ENCODE data around the gene DYSF.

The DYSF gene

DNA sequence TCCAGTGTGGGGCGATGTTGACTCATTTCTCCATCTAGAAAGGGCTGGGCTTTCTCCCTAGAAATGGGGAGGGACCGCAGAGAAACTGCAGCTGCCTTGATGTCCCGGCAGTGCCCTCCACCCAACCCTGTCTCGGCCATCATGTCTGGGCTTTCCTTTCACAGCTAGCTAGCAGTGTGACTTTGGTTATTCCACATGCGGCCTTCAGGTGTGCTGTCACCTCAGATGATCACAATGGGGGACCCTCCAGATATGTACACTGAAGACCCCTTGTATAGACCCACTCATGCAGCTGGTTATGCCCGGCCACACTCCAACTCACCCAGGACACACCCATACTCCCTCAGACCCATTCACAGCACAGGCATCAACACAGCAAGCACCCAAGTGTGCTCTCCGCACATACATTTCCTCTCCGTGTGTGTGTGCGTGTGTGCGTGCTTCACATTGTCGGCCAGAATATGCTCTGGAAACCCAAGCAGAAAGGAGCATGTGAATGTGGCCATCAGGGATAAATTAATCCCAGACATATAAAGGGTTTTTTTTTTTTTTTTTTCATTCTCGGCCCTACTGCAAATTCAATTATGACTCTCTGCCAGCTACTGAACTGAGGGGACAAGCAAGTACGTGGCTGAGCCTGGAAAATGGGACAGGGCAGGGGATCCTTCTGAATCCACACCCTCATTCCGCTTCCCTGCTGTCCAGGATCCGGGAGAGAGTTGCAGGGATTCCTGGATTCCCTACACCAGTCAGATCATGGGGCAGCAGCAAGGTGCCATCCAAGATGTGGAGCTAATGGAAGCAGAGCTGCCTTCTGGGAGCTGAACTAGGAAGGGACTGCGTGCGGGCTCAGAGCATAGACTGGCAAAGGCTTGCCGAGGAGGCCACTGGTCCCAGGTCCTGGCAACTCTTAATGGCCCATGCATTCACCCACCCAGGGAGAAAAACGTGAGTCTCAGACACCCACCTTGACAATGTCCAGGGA lies 240.2 kb downstream of the DYSF start:
- DNase-seq (ENCODE audit: low read depth), result no peak

GRCh38 chr2:71694501-71695234 lies 241.3 kb downstream of the DYSF start:
- no peak for DNase-seq (ENCODE audit: low read depth)

GRCh38 chr2:71695235-71696120 lies 242.1 kb downstream of the DYSF start:
- DNase-seq (ENCODE audit: low read depth), result no peak

DNA sequence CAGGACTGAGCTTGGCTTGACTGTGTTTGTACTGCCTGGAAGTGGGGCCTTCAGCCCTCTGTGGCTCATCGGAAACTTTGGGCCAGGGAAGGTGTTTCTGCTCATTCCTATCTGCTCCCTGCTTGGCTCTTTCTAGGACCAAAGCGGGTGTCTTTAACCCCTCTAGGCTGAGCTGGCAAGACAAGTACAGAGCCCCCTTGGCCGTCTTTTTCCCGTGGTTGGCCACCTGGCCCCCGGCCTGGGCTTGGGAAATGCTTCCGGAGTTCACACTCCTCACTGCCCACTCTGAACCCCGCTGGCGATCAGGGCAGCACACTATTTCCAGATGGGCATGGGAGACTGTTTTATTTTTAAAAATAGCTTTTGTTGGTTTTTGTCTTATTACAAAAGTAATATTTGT lies 243.0 kb downstream of the DYSF start:
- no peak for DNase-seq (ENCODE audit: low read depth)

DNA sequence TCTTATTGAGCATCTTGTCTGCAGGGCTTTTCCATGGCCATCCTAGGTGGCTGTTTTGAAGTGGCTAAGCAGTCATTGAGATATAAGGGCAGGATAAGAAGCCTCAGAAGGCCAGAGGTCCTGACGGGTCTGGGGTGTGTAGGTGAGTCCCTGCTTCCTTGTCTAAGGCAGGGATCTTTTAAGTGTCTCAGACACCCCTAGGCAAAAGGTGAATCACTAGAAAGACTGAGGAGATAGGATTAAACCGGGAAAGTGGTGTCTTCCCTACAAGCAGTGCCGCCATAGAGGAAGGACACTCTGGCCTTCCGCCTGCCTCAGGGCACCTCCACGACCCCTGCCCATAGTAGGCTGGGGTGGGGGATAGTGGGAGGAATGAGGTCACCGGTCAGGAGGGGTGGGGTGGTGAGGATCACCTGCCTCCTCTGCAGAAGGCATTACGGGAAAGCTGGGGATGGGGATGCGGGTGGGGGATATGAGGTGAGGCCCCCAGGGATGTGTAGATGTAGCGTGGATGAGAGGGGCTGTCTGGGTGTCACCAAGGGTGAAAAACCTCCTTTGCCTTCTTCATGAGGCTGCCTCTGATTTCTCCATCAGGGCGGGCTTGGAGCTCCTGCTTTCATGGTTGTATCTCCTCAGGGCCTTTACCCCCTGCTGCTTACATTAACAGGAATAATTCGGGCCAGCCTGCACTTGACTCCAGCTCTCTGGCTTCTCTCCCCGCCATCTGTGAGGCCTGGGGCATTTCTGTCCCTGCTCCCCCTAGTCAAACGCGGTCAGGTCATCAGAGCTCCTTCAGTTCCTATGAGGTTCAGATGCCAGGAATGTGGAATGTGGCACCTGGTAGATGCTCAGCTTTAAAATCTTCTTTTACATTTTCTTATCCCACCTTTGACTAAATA lies 244.0 kb downstream of the DYSF start:
- DNase-seq (ENCODE audit: low read depth), result no peak

DNA sequence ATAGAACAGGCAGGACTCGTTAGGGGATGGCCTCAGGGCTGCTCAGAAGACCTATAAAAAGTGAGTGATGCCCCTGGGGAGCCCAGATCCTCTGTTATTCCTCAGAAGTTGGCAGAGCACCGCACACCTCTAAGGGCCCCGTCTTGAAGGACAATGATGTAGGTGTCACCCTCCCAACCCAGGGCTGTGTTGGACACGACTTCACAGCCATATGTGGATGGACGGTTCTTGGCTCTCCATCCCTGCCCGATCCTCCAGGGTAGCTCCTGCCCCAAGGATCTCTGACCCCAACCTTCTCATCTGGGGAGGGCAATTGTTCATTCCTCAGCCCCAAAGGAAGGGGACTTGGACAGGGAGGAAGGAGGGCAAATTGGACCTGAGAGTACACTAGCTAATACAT lies 246.1 kb downstream of the DYSF start:
- no peak for DNase-seq (ENCODE audit: low read depth)

- DNase-seq (ENCODE audit: low read depth), result no peak
These were observed 246.8 kb downstream of the DYSF start for GRCh38 chr2:71700041-71700657.

- no peak for DNase-seq (ENCODE audit: low read depth)
These were observed 247.5 kb downstream of the DYSF start for GRCh38 chr2:71700658-71701397.

- no peak for DNase-seq (ENCODE audit: low read depth)
These were observed 249.0 kb downstream of the DYSF start for GRCh38 chr2:71702071-71702970.

- no peak for DNase-seq (ENCODE audit: low read depth)
These were observed 249.9 kb downstream of the DYSF start for GRCh38 chr2:71702971-71703898.

- DNase-seq (ENCODE audit: low read depth), result no peak
These were observed 250.8 kb downstream of the DYSF start for GRCh38 chr2:71704131-71704561.

DNA sequence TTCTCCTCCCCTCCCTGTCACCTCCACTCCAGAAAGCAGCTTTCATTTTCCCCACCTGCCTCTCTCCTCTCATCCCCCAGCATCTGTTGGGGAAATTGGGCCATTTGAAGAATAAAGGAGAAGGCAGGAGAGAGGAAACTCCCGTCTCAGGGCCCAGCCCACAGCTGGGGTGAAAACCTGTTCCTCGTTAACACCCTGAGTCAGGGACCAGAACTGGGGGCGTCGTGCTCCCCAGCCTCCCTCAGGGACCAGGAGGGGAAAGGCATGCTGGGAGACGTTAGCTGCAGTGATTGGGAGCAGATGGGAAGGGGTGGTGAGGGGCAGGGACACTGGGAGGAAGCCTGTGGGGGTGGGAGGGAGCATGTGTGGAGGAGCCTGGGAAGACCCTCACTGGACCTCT lies 251.3 kb downstream of the DYSF start:
- no peak for DNase-seq (ENCODE audit: low read depth)

DNA sequence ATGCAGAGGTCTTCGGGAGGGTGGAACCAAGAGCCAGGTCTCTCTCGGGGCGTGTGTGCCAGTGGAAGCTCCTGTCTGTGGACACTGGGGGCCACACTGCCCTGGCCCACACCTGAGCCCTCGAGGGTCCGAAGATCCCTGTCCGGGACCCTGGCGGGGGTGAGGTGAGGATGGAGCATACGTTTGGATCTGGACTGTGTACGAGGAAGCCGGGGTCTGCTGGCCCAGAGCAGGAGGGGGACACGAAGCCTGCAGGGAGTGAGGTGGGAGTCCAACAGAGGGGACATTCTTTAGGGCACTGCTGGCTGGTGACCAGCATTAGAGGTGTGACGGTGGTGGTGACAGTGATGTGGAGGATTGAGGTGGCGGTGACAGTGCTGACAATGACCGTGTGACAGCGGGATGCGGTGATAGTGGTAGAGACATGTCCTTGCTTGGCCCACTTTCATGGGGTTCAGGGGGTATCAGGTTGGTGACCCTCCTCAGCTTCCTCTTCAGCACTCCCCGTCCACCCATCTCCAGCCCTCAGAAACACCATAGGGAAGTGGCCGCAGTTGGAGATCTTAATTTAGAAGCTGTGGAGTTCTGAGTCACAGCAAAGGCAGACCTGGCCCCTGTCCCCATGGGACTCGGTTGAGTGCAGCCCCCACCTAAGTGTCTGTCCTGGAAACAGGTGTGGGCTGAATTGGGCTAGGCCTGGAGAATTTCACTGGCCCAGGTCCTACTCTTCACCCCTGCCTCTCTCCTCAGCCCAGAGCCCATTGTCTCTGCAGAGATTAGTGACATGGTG lies 252.0 kb downstream of the DYSF start:
- DNase-seq (ENCODE audit: low read depth), result no peak

DNA sequence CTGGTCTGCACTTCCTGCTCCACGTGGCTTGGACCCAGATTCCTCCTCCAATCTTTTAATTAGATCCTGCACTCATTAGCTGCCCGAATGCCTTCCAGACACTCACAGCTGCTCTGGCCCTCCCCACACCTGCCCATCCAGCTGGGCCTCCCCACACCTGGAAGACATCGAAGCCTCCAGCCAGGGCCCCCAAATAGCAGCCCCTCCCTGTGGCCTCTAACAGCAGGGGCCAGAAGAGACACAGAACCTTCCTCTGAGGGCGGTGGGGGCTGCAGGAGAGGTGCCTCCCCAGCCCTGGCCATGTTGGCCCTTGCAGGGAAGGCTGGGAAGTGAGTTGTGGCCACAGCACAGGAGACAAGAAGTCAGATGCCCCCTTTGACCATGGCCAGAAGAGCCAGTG lies 252.8 kb downstream of the DYSF start:
- no peak for DNase-seq (ENCODE audit: low read depth)

DNA sequence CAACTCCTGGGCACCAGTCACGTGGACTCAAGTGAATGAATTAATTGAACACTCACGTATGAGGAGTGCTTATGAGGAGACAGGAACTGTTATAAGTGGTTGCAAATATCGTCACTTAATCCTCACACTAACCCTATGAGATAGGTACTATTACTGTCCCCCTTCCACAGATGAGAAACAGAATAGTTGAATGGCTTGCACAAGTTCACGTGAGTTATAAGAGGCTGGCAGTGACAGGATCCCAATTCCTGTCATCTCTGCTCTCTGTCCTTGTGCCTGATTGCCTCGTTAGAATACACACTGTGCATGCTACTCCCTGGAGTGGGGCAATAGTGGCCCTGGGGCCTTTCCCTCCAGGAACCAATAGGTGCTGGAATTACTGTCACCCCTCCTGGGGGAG lies 253.5 kb downstream of the DYSF start:
- DNase-seq (ENCODE audit: low read depth), result no peak

DNA sequence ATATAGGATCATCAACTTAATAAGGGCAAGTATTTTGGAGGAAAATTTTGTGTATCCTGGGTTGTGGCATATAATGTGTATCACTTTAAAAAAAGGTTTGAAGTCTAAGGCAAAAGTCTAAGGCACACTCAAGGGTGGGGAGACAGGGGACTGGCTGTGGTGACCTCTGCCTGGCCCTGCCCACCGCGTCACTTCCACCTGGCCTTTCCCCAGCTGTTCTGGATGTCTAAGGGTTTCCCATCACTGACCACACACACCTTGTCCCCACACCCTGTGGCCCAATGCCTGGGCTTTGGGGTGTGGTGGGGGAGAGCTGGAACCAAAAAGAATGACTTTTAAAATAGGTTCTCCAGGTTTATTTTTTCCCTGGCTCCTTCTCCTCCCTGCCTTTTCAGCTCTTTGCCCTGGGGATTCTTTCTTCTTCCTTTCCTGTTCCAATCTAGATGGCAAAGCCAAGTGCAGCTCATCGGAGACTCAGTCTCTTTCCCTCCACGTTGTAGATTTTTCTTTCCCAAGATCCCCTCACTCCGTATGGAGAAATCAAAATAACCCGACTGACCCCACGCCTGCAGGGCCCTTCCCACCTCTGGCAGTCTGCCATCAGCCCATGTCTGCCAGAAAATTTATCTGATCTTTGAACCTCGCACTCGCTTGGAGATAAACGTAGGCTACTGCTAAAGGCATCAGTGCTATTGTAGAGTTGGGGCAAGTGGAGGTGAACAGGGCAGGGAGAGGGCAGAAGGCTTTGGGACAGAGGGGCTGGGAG lies 257.2 kb downstream of the DYSF start:
- no peak for DNase-seq (ENCODE audit: low read depth)
